Uterus (tissue), 4 donors: ENCODE results near the gene PUM1. TPM values are rescaled to one million over a fixed set of nuclear protein-coding genes. Genes with fewer than 3 reads are reported as not detected.

Experiments
- DNase-seq, 2 donors: peaks; one replicate each; pipeline ENCODE4 v3.0.0-alpha.2; 2019 to 2020
- H3K27ac ChIP-seq, 2 donors: fragments of 200-600 bp; sonication (generic); 1 replicate in 1 of 2; 2 replicates in 1 of 2; pipeline ENCODE4 v1.5.1; 2016 to 2018
- H3K27me3 ChIP-seq, 2 donors: fragments of 200-600 bp; sonication (generic); one replicate each; pipeline ENCODE4 v1.5.1; 2018 to 2019; ENCODE audit warnings: control low read depth in 1 of 2
- H3K36me3 ChIP-seq, 2 donors: fragments of 200-600 bp; sonication (generic); one replicate each; pipeline ENCODE4 v1.5.1; 2019; ENCODE audit warnings: control low read depth in 1 of 2
- H3K4me1 ChIP-seq, 2 donors: fragments of 200-600 bp; sonication (generic); one replicate each; pipeline ENCODE4 v1.5.1; 2018 to 2019; ENCODE audit warnings: control low read depth in 1 of 2
- H3K4me3 ChIP-seq, 2 donors: fragments of 200-600 bp; sonication (generic); 1 replicate in 1 of 2; 2 replicates in 1 of 2; pipeline ENCODE4 v1.5.1; 2018 to 2019; ENCODE audit warnings: mild to moderate bottlenecking in 1 of 2
- H3K9me3 ChIP-seq, 2 donors: fragments of 200-600 bp; sonication (generic); one replicate each; pipeline ENCODE4 v1.5.1; 2019; ENCODE audit warnings: control low read depth in 1 of 2
- CTCF ChIP-seq, 4 experiments: fragments of 200-600 bp in 2 of 4; fragments of 450-650 bp in 2 of 4; sonication (generic) in 2 of 4; IDR thresholded peaks; one replicate each; pipeline ENCODE4 v1.5.1; 2016 to 2019; ENCODE audit warnings: antibody characterized with exemption in 4 of 4, mild to moderate bottlenecking in 2 of 4, moderate library complexity in 1 of 4
- POLR2A ChIP-seq, 2 donors: fragments of 450-650 bp; IDR thresholded peaks; one replicate each; pipeline ENCODE4 v1.6.1; 2016; ENCODE audit warnings: antibody characterized with exemption in 2 of 2, mild to moderate bottlenecking in 1 of 2, moderate library complexity in 1 of 2
- intact Hi-C: fragments of 100-400 bp; cut with DNase I; formaldehyde crosslinking; loops from one replicate; pipeline ENCODE4 v1.15.1; 2023; ENCODE audit warnings: low total_unique reads
- total RNA-seq, 4 donors: library from RNA; depleted of rRNA in 3 of 4; stranded (reverse); fragments of >200 nt in 3 of 4; gene quantifications; one replicate each; pipeline versions ENCODE4 v1.1.0 to v1.2.4, GENCODE V29; 2014 to 2023
- donor health status: DM: yes; HTN: yes; CAD: no.

PUM1 gene
- total RNA-seq, 4 donors from 2014 or later, result 42.9 to 152 (median 113) TPM

GRCh38 chr1:30893776-30894507 lies 171.6 kb downstream of the PUM1 start:
- H3K9me3 ChIP-seq, result no peaks in the 10 kb centered on the region
- DNase-seq, result no peak
- H3K36me3 ChIP-seq, result no peaks in the 10 kb centered on the region
- intact Hi-C loops, result no loop called here
- no peak overlapping the region for H3K4me3 ChIP-seq
- peak overlapping the region; percentile 18 to 34 for H3K27ac ChIP-seq
- H3K4me1 ChIP-seq, result peaks cover under 1 to 9% of the 10 kb centered on the region in 2 donors
- TF ChIP-seq CTCF (IDR thresholded peaks at IDR 0.05) (no peak), POLR2A (IDR thresholded peaks at IDR 0.05) (no peak)
- H3K27me3 ChIP-seq, result no peaks in the 10 kb centered on the region

GRCh38 chr1:30892671-30893073 lies 172.8 kb downstream of the PUM1 start:
- H3K27ac ChIP-seq, result peak overlapping the region; percentile 17 to 18
- TF ChIP-seq CTCF (IDR thresholded peaks at IDR 0.05) (no peak), POLR2A (IDR thresholded peaks at IDR 0.05) (no peak)
- H3K9me3 ChIP-seq, result no peaks in the 10 kb centered on the region
- no peak for DNase-seq
- H3K36me3 ChIP-seq, result no peaks in the 10 kb centered on the region
- no peaks in the 10 kb centered on the region for H3K27me3 ChIP-seq
- no peak overlapping the region for H3K4me3 ChIP-seq
- intact Hi-C loops, result no loop called here
- peaks cover 4 to 13% of the 10 kb centered on the region in 2 donors for H3K4me1 ChIP-seq

GRCh38 chr1:30891227-30891552 lies 174.3 kb downstream of the PUM1 start:
- Histone ChIP-seq H3K9me3 (no peaks in the 10 kb centered on the region), H3K36me3 (no peaks in the 10 kb centered on the region), H3K27ac (peak overlapping the region in 1 of 2 donors; percentile 14), H3K27me3 (no peaks in the 10 kb centered on the region), H3K4me3 (no peak overlapping the region), H3K4me1 (peaks cover 4 to 13% of the 10 kb centered on the region in 2 donors)
- no peak for DNase-seq
- intact Hi-C loops, result no loop called here
- TF ChIP-seq CTCF (IDR thresholded peaks at IDR 0.05) (no peak), POLR2A (IDR thresholded peaks at IDR 0.05) (no peak)

GRCh38 chr1:30890502-30891226 lies 174.9 kb downstream of the PUM1 start:
- Histone ChIP-seq H3K4me3 (no peak overlapping the region), H3K27me3 (no peaks in the 10 kb centered on the region), H3K4me1 (peaks cover 4 to 13% of the 10 kb centered on the region in 2 donors), H3K27ac (no peak overlapping the region), H3K9me3 (no peaks in the 10 kb centered on the region), H3K36me3 (no peaks in the 10 kb centered on the region)
- no peak for DNase-seq
- TF ChIP-seq CTCF (IDR thresholded peaks at IDR 0.05), result no peak
- no peak for TF ChIP-seq POLR2A (IDR thresholded peaks at IDR 0.05)
- intact Hi-C loops, result no loop called here

GRCh38 chr1:30889511-30889910 lies 176.0 kb downstream of the PUM1 start:
- DNase-seq, result no peak
- H3K27ac ChIP-seq, result peak overlapping the region; percentile 86 to 95

More at GRCh38 chr1:30889511-30889910, 176.0 kb downstream of the PUM1 start:
- H3K4me1 ChIP-seq, result peaks cover 4 to 13% of the 10 kb centered on the region in 2 donors
- no peaks in the 10 kb centered on the region for H3K27me3 ChIP-seq
- no peak for TF ChIP-seq POLR2A (IDR thresholded peaks at IDR 0.05)
- no peak for TF ChIP-seq CTCF (IDR thresholded peaks at IDR 0.05)
- no peaks in the 10 kb centered on the region for H3K36me3 ChIP-seq
- intact Hi-C loops, result no loop called here
- no peaks in the 10 kb centered on the region for H3K9me3 ChIP-seq
- H3K4me3 ChIP-seq, result no peak overlapping the region
